GM21447 (cell line): ENCODE results near the gene GJA1.

Experiments
- ATAC-seq: cut with Tn5 transposase; IDR thresholded peaks from one replicate; pipeline ENCODE4 v1.9.1; 2021; ENCODE audit not compliant: unreplicated experiment

GJA1 gene

DNA sequence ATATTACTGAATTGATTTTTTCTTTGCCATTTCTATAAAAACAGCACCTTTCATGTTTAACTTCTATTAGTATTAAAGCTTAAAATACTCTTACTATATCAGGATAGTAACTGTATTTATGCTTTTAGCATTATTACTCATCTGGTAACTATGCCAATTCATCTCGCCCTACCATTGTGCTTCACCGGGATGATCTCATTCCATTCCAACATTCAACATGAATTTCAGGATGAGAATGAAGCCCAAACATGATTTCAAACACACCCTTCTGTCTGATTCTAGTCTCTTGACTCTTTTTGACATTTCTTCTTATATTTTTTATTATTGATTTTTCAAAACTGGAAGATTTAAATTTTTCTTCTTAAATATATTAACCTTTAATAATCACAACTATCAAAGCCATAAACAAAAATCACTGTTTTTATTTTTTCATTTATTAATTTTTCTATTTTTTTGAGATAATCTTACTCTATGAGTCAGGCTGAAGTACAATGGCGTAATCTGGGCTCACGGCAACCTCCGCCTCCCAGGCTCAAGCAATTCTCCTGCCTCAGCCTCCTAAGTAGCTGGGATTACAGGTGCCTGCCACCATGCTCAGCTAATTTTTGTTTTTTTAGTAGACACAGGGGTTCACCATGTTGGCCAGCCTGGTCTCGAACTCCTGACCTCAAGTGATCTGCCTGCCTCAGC, 46.7 kb downstream of the GJA1 start:
- ATAC-seq, result no peak

DNA sequence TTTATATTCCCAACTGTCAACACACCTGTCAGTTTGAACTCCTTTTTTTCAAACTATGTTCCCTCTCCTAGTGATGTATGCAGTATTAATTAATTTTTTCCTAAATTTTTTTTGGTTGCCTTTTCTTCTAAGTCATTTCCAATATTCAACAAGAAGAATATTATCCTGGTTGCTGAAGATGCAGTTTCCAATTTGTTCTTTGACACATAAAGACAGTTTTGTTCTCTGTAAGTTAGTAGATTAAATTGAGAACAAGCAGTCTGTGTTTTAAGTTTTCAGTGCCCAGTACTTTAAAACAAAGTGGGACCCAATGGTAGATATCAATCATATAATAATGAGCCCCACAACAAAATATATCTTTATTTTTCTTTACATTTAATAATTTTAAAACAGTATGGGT, 47.3 kb downstream of the GJA1 start:
- no peak for ATAC-seq

- no peak for ATAC-seq
Observed at GRCh38 chr6:121485359-121485811, 49.9 kb downstream of the GJA1 start.

DNA sequence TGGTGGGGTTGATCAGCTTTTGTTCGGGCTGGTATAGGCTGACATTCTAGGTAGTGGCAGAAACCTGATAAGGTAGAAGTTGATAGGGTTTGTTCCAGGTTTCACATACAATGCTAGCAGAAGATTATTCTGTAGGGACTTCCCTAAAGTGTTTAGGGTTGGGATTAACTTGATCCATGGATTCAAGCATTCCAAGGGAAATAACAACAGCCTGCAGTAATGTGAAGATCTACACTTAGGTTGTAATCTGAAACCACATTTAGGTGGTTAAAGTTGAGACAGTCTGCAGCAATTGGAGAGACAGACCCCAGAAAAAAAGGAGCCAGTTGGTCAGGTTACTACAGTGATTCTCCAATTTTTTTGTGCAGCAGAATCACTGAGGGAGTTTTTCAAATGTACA, 56.1 kb downstream of the GJA1 start:
- ATAC-seq, result no peak

DNA sequence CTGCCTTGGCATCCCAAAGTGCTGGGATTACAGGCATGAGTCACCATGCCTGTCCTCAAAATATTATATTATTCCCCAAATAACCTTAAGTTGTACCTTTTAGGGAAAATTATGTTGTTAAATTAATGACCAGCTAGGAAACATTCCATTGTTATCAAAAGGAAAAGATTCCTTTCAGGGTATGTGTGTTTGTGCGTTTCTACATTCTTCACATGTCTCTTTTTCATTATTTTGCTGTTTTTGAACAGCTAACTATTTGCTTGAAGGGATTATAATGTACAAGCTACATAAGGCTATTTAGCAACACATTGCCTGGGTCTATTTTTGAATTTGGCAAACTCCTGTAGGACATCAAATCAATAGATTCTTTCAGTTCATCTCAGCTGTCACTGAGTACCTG, 57.1 kb downstream of the GJA1 start:
- ATAC-seq, result no peak

GRCh38 chr6:121497970-121498375, 62.5 kb downstream of the GJA1 start:
- no peak for ATAC-seq

DNA sequence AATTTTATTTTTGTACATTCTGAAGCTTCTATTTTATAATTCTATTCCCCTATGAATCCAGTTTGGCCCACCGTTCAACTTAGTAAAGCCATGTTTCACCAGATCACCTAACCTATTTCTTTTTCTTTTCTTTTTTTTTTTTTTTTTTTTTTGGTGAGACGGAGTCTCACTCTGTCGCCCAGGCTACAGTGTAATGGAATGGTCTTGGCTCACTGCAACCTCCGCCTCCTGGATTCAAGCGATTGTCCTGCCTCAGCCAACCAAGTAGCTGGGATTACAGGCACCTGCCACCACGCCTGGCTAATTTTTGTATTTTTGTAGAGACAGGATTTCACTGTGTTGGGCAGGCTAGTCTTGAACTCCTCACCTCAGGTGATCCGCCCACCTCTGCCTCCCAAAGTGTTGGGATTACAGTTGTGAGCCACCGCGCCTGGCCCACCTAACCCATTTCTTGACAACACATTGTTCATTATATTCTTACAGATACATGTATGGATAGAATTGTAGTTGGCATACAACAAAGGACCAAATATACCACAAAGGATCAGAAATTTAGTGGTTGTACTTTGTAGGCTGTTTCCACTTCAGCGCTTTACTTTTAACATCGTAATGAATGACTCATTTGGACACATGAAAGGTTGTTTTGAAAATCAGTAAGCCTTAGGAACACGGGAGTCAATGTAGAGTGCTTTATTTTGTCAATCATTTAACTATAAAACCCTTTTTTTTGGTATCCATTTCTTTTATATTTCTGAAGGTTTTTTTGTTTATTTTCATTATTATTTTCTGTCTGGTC, 63.2 kb downstream of the GJA1 start:
- no peak for ATAC-seq
